Measurements from ENCODE around the gene COQ8B. TPM values are rescaled to one million over a fixed set of nuclear protein-coding genes. Genes with fewer than 3 reads are reported as not detected.
A peak's percentile ranks its signal among the peaks of the same experiment; 100 is the strongest.

The COQ8B gene
- total and polyA plus RNA-seq, 2 experiments from 2014 or later = 82.5 to 90.6 TPM

GRCh38 chr19:40674291-40674690 lies 42.4 kb downstream of the COQ8B start:
- H3K36me3 ChIP-seq = peaks cover 24% of the 10 kb centered on the region
- H3K4me1 ChIP-seq (ENCODE audit: low read depth) = no peaks in the 10 kb centered on the region
- DNase-seq (ENCODE audit: low read depth in 1 of 2, low spot score in 1 of 2) = peak in 1 of 2 donors; percentile 32
- TF ChIP-seq CTCF (IDR thresholded peaks at IDR 0.05; ENCODE audit: low read depth, low read length) = no peak
- no peaks in the 10 kb centered on the region for H3K27me3 ChIP-seq
- no peaks in the 10 kb centered on the region for H3K9me3 ChIP-seq (ENCODE audit: low read depth)
- no peak overlapping the region for H3K4me3 ChIP-seq
- no peak overlapping the region for H3K27ac ChIP-seq

- Histone ChIP-seq H3K9me3 (ENCODE audit: low read depth) (no peaks in the 10 kb centered on the region), H3K4me1 (ENCODE audit: low read depth) (no peaks in the 10 kb centered on the region), H3K27me3 (no peaks in the 10 kb centered on the region), H3K4me3 (no peak overlapping the region), H3K36me3 (peaks cover 24% of the 10 kb centered on the region), H3K27ac (no peak overlapping the region)
- no peak for TF ChIP-seq CTCF (IDR thresholded peaks at IDR 0.05; ENCODE audit: low read depth, low read length)
- DNase-seq (ENCODE audit: low read depth in 1 of 2, low spot score in 1 of 2) = no peak
These were observed 43.3 kb downstream of the COQ8B start for GRCh38 chr19:40673397-40673796.

GRCh38 chr19:40672573-40673299 lies 44.0 kb downstream of the COQ8B start:
- DNase-seq (ENCODE audit: low read depth in 1 of 2, low spot score in 1 of 2) = no peak
- H3K9me3 ChIP-seq (ENCODE audit: low read depth) = no peaks in the 10 kb centered on the region
- no peak overlapping the region for H3K27ac ChIP-seq
- no peaks in the 10 kb centered on the region for H3K4me1 ChIP-seq (ENCODE audit: low read depth)
- TF ChIP-seq CTCF (IDR thresholded peaks at IDR 0.05; ENCODE audit: low read depth, low read length) = no peak
- H3K36me3 ChIP-seq = peaks cover 17% of the 10 kb centered on the region
- no peaks in the 10 kb centered on the region for H3K27me3 ChIP-seq
- no peak overlapping the region for H3K4me3 ChIP-seq

- no peak for TF ChIP-seq CTCF (IDR thresholded peaks at IDR 0.05; ENCODE audit: low read depth, low read length)
- Histone ChIP-seq H3K27me3 (no peaks in the 10 kb centered on the region), H3K4me3 (no peak overlapping the region), H3K27ac (no peak overlapping the region), H3K9me3 (ENCODE audit: low read depth) (no peaks in the 10 kb centered on the region), H3K4me1 (ENCODE audit: low read depth) (no peaks in the 10 kb centered on the region), H3K36me3 (peaks cover 15% of the 10 kb centered on the region)
- DNase-seq (ENCODE audit: low read depth in 1 of 2, low spot score in 1 of 2) = no peak
These were observed 44.6 kb downstream of the COQ8B start for GRCh38 chr19:40672038-40672437.

GRCh38 chr19:40671404-40671803 lies 45.3 kb downstream of the COQ8B start:
- Histone ChIP-seq H3K36me3 (peaks cover 12% of the 10 kb centered on the region), H3K4me1 (ENCODE audit: low read depth) (no peaks in the 10 kb centered on the region), H3K9me3 (ENCODE audit: low read depth) (no peaks in the 10 kb centered on the region), H3K4me3 (no peak overlapping the region), H3K27ac (no peak overlapping the region), H3K27me3 (no peaks in the 10 kb centered on the region)
- no peak for DNase-seq (ENCODE audit: low read depth in 1 of 2, low spot score in 1 of 2)
- no peak for TF ChIP-seq CTCF (IDR thresholded peaks at IDR 0.05; ENCODE audit: low read depth, low read length)

Data from cardiac muscle cell (in vitro differentiated cells and primary cell).